Activated CD8-positive, alpha-beta T cell treated with anti-CD3 and anti-CD28 coated beads, Interleukin-2, amount 10 ng/mL, durations not matched to agents 7 days and 5 days (primary cell): ENCODE measurements around the gene SLC16A9. TPM values are rescaled to one million over a fixed set of nuclear protein-coding genes. Genes with fewer than 3 reads are reported as not detected.

ENCODE experiments used
- ATAC-seq: fragments of 150-1000 bp; cut with Tn5 transposase; one replicate; pipeline ENCODE4 v1.10.0; 2021; ENCODE audit warnings: moderate library complexity
- CTCF ChIA-PET: fragments of 350-600 bp; sonication (Branson Sonifier 250); formaldehyde crosslinking; loops from one replicate; lab custom pipeline; 2021; ENCODE audit warnings: antibody characterized with exemption; lab: Charles Lee
- POLR2A ChIA-PET: fragments of 350-600 bp; sonication (Branson Sonifier 250); formaldehyde crosslinking; loops from one replicate; lab custom pipeline; 2021; ENCODE audit warnings: antibody characterized with exemption; lab: Charles Lee
- DNase-seq: peaks from one replicate; pipeline ENCODE4 v3.0.0-alpha.2; 2020
- H3K27ac Mint-ChIP-seq: one replicate; pipeline ENCODE4 v1.8.0; 2021; ENCODE audit warnings: mild to moderate bottlenecking, mixed read lengths
- H3K27me3 Mint-ChIP-seq: one replicate; pipeline ENCODE4 v1.8.0; 2021; ENCODE audit warnings: low read depth, mixed read lengths
- H3K36me3 Mint-ChIP-seq: one replicate; pipeline ENCODE4 v1.8.0; 2021; ENCODE audit warnings: low read depth, mixed read lengths
- H3K4me1 Mint-ChIP-seq: one replicate; pipeline ENCODE4 v1.8.0; 2021; ENCODE audit warnings: low read depth, mixed read lengths
- H3K4me3 Mint-ChIP-seq: one replicate; pipeline ENCODE4 v1.8.0; 2021; ENCODE audit warnings: mild to moderate bottlenecking, mixed read lengths
- H3K9me3 Mint-ChIP-seq: one replicate; pipeline ENCODE4 v1.8.0; 2022; ENCODE audit warnings: mixed read lengths; ENCODE audit not compliant: insufficient read depth
- total RNA-seq, 2 experiments: library from RNA; stranded (reverse); gene quantifications; one replicate each; pipeline ENCODE4 v1.2.3, GENCODE V29; 2021

SLC16A9 gene
- total RNA-seq, 2 experiments from 2014 or later: 0.08 to 0.10 TPM

- CTCF ChIA-PET: interaction anchor here (0.9 kb wide), 1 partner anchor 729 kb away, joined by 3 read pairs; no protein-coding TSS in a partner anchor
- peaks cover 7% of the 10 kb centered on the region for H3K4me1 Mint-ChIP-seq
- no peaks in the 10 kb centered on the region for H3K9me3 Mint-ChIP-seq
- H3K4me3 Mint-ChIP-seq: no peak overlapping the region
- POLR2A ChIA-PET: interaction anchor here (0.5 to 1.1 kb wide), 4 partner anchors 10 to 1022 kb away, joined by 3 to 4 read pairs (median 3); no protein-coding TSS in a partner anchor
- no peak overlapping the region for H3K27ac Mint-ChIP-seq
- DNase-seq: no peak
- peaks cover 50% of the 10 kb centered on the region for H3K27me3 Mint-ChIP-seq
- no peak for ATAC-seq
- H3K36me3 Mint-ChIP-seq: no peaks in the 10 kb centered on the region
Observed at GRCh38 chr10:59711871-59712494, 2.3 kb upstream of the SLC16A9 start.

GRCh38 chr10:59708816-59709394 lies 745 bp downstream of the SLC16A9 start:
- ChIA-PET CTCF (interaction anchor here (0.7 to 1.5 kb wide), 6 partner anchors 11 to 197 kb away, joined by 3 to 6 read pairs (median 4); partner anchors contain the start of gene CCDC6), POLR2A (no interaction called here)
- Mint-ChIP-seq H3K4me1 (peaks cover 7% of the 10 kb centered on the region), H3K36me3 (no peaks in the 10 kb centered on the region), H3K9me3 (no peaks in the 10 kb centered on the region), H3K4me3 (peak overlapping the region; percentile 52), H3K27ac (no peak overlapping the region), H3K27me3 (peaks cover 38% of the 10 kb centered on the region)
- DNase-seq (no peak), ATAC-seq (peak; percentile 38)

GRCh38 chr10:59706851-59707797 lies 2.5 kb downstream of the SLC16A9 start:
- DNase-seq (no peak), ATAC-seq (no peak)
- no peak overlapping the region for H3K4me3 Mint-ChIP-seq
- POLR2A ChIA-PET: no interaction called here
- peaks cover 29% of the 10 kb centered on the region for H3K27me3 Mint-ChIP-seq
- CTCF ChIA-PET: no interaction called here
- H3K4me1 Mint-ChIP-seq: peaks cover 7% of the 10 kb centered on the region
- H3K36me3 Mint-ChIP-seq: no peaks in the 10 kb centered on the region
- no peak overlapping the region for H3K27ac Mint-ChIP-seq
- H3K9me3 Mint-ChIP-seq: no peaks in the 10 kb centered on the region

GRCh38 chr10:59705931-59706330 lies 3.7 kb downstream of the SLC16A9 start:
- Mint-ChIP-seq H3K4me1 (peaks cover 7% of the 10 kb centered on the region), H3K4me3 (no peak overlapping the region), H3K27ac (no peak overlapping the region), H3K27me3 (peaks cover 19% of the 10 kb centered on the region), H3K9me3 (no peaks in the 10 kb centered on the region), H3K36me3 (no peaks in the 10 kb centered on the region)
- DNase-seq: no peak
- ATAC-seq: no peak
- ChIA-PET POLR2A (no interaction called here), CTCF (no interaction called here)

- ChIA-PET POLR2A (no interaction called here), CTCF (no interaction called here)
- ATAC-seq (no peak), DNase-seq (no peak)
- H3K36me3 Mint-ChIP-seq: no peaks in the 10 kb centered on the region
- H3K27ac Mint-ChIP-seq: no peak overlapping the region
- no peaks in the 10 kb centered on the region for H3K4me1 Mint-ChIP-seq
- H3K27me3 Mint-ChIP-seq: peaks cover 9% of the 10 kb centered on the region
- no peak overlapping the region for H3K4me3 Mint-ChIP-seq
- H3K9me3 Mint-ChIP-seq: no peaks in the 10 kb centered on the region
Observed at GRCh38 chr10:59704630-59705029, 5.0 kb downstream of the SLC16A9 start.

GRCh38 chr10:59702347-59702746 lies 7.3 kb downstream of the SLC16A9 start:
- POLR2A ChIA-PET: interaction anchor here (1.1 kb wide), 1 partner anchor 10 kb away, joined by 3 read pairs; no protein-coding TSS in a partner anchor
- H3K27ac Mint-ChIP-seq: no peak overlapping the region
- peaks cover 5% of the 10 kb centered on the region for H3K27me3 Mint-ChIP-seq
- CTCF ChIA-PET: interaction anchor here (0.6 kb wide), 1 partner anchor 26 kb away, joined by 3 read pairs; no protein-coding TSS in a partner anchor
- no peak overlapping the region for H3K4me3 Mint-ChIP-seq
- H3K36me3 Mint-ChIP-seq: no peaks in the 10 kb centered on the region
- H3K9me3 Mint-ChIP-seq: no peaks in the 10 kb centered on the region
- DNase-seq: no peak
- H3K4me1 Mint-ChIP-seq: no peaks in the 10 kb centered on the region
- no peak for ATAC-seq

GRCh38 chr10:59700709-59701108 lies 8.9 kb downstream of the SLC16A9 start:
- Mint-ChIP-seq H3K36me3 (no peaks in the 10 kb centered on the region), H3K4me3 (no peak overlapping the region), H3K27ac (no peak overlapping the region), H3K27me3 (peaks cover 3% of the 10 kb centered on the region), H3K9me3 (no peaks in the 10 kb centered on the region), H3K4me1 (no peaks in the 10 kb centered on the region)
- CTCF ChIA-PET: no interaction called here
- POLR2A ChIA-PET: no interaction called here
- ATAC-seq: no peak
- DNase-seq: no peak

GRCh38 chr10:59698326-59698725 lies 11.3 kb downstream of the SLC16A9 start:
- no peak for ATAC-seq
- H3K36me3 Mint-ChIP-seq: no peaks in the 10 kb centered on the region
- CTCF ChIA-PET: interaction anchor here (1.2 kb wide), 1 partner anchor 11 kb away, joined by 3 read pairs; the partner anchor contains the start of gene SLC16A9

GRCh38 chr10:59695637-59696036 lies 14.0 kb downstream of the SLC16A9 start:
- no peak for ATAC-seq
- POLR2A ChIA-PET: no interaction called here
- CTCF ChIA-PET: no interaction called here

More at GRCh38 chr10:59698326-59698725, 11.3 kb downstream of the SLC16A9 start:
- H3K4me3 Mint-ChIP-seq: no peak overlapping the region
- no peak for DNase-seq
- H3K9me3 Mint-ChIP-seq: no peaks in the 10 kb centered on the region
- POLR2A ChIA-PET: no interaction called here
- H3K4me1 Mint-ChIP-seq: no peaks in the 10 kb centered on the region
- H3K27me3 Mint-ChIP-seq: peaks cover 3% of the 10 kb centered on the region
- no peak overlapping the region for H3K27ac Mint-ChIP-seq

GRCh38 chr10:59694936-59695335 lies 14.7 kb downstream of the SLC16A9 start:
- ATAC-seq (no peak), DNase-seq (no peak)
- H3K27me3 Mint-ChIP-seq: peaks cover 3% of the 10 kb centered on the region
- POLR2A ChIA-PET: no interaction called here
- H3K4me1 Mint-ChIP-seq: no peaks in the 10 kb centered on the region
- no peaks in the 10 kb centered on the region for H3K36me3 Mint-ChIP-seq
- CTCF ChIA-PET: no interaction called here
- H3K27ac Mint-ChIP-seq: no peak overlapping the region
- H3K4me3 Mint-ChIP-seq: no peak overlapping the region
- no peaks in the 10 kb centered on the region for H3K9me3 Mint-ChIP-seq

More at GRCh38 chr10:59695637-59696036, 14.0 kb downstream of the SLC16A9 start:
- no peaks in the 10 kb centered on the region for H3K4me1 Mint-ChIP-seq
- DNase-seq: no peak
- no peaks in the 10 kb centered on the region for H3K36me3 Mint-ChIP-seq
- no peak overlapping the region for H3K4me3 Mint-ChIP-seq
- H3K27me3 Mint-ChIP-seq: peaks cover 3% of the 10 kb centered on the region
- H3K27ac Mint-ChIP-seq: no peak overlapping the region
- no peaks in the 10 kb centered on the region for H3K9me3 Mint-ChIP-seq

GRCh38 chr10:59692113-59692512 lies 17.5 kb downstream of the SLC16A9 start:
- POLR2A ChIA-PET: no interaction called here
- DNase-seq (no peak), ATAC-seq (no peak)
- no peaks in the 10 kb centered on the region for H3K4me1 Mint-ChIP-seq
- H3K27ac Mint-ChIP-seq: no peak overlapping the region
- H3K4me3 Mint-ChIP-seq: no peak overlapping the region
- H3K27me3 Mint-ChIP-seq: no peaks in the 10 kb centered on the region
- no peaks in the 10 kb centered on the region for H3K36me3 Mint-ChIP-seq
- CTCF ChIA-PET: no interaction called here
- H3K9me3 Mint-ChIP-seq: no peaks in the 10 kb centered on the region
